ENCODE measurements around the gene MAP2K5. TPM values are rescaled to one million over a fixed set of nuclear protein-coding genes. Genes with fewer than 3 reads are reported as not detected.

Gene MAP2K5
- total RNA-seq, 1 donor from 2014 or later, result 2.9 TPM

GRCh38 chr15:67784856-67785430 lies 242.4 kb downstream of the MAP2K5 start:
- Histone ChIP-seq H3K27me3 (ENCODE audit: control insufficient read depth, insufficient read depth, low read length) (no peaks in the 10 kb centered on the region), H3K36me3 (ENCODE audit: control insufficient read depth, insufficient read depth, low read length) (no peaks in the 10 kb centered on the region), H3K4me3 (ENCODE audit: low read depth, low read length) (no peak overlapping the region)
- DNase-seq (ENCODE audit: low read depth) (no peak), FAIRE-seq (no peak)
- no peak for TF ChIP-seq CTCF (IDR thresholded peaks at IDR 0.05; ENCODE audit: insufficient read depth, low read length, severe bottlenecking)

- H3K36me3 ChIP-seq (ENCODE audit: control insufficient read depth, insufficient read depth, low read length), result no peaks in the 10 kb centered on the region
- no peak overlapping the region for H3K4me3 ChIP-seq (ENCODE audit: low read depth, low read length)
- no peak for TF ChIP-seq CTCF (IDR thresholded peaks at IDR 0.05; ENCODE audit: insufficient read depth, low read length, severe bottlenecking)
- no peaks in the 10 kb centered on the region for H3K27me3 ChIP-seq (ENCODE audit: control insufficient read depth, insufficient read depth, low read length)
- DNase-seq (ENCODE audit: low read depth), result no peak
- FAIRE-seq, result peak; percentile 55
Measured at GRCh38 chr15:67785431-67785830, 242.9 kb downstream of the MAP2K5 start.

GRCh38 chr15:67786646-67787045 lies 244.1 kb downstream of the MAP2K5 start:
- FAIRE-seq (no peak), DNase-seq (ENCODE audit: low read depth) (no peak)
- no peak for TF ChIP-seq CTCF (IDR thresholded peaks at IDR 0.05; ENCODE audit: insufficient read depth, low read length, severe bottlenecking)
- H3K36me3 ChIP-seq (ENCODE audit: control insufficient read depth, insufficient read depth, low read length), result no peaks in the 10 kb centered on the region
- no peak overlapping the region for H3K4me3 ChIP-seq (ENCODE audit: low read depth, low read length)
- H3K27me3 ChIP-seq (ENCODE audit: control insufficient read depth, insufficient read depth, low read length), result no peaks in the 10 kb centered on the region

GRCh38 chr15:67788986-67789385 lies 246.5 kb downstream of the MAP2K5 start:
- Histone ChIP-seq H3K36me3 (ENCODE audit: control insufficient read depth, insufficient read depth, low read length) (no peaks in the 10 kb centered on the region), H3K27me3 (ENCODE audit: control insufficient read depth, insufficient read depth, low read length) (no peaks in the 10 kb centered on the region), H3K4me3 (ENCODE audit: low read depth, low read length) (no peak overlapping the region)
- no peak for TF ChIP-seq CTCF (IDR thresholded peaks at IDR 0.05; ENCODE audit: insufficient read depth, low read length, severe bottlenecking)
- FAIRE-seq (no peak), DNase-seq (ENCODE audit: low read depth) (no peak)

- FAIRE-seq (peak; percentile 28), DNase-seq (ENCODE audit: low read depth) (no peak)
- no peak overlapping the region for H3K4me3 ChIP-seq (ENCODE audit: low read depth, low read length)
- no peaks in the 10 kb centered on the region for H3K27me3 ChIP-seq (ENCODE audit: control insufficient read depth, insufficient read depth, low read length)
- TF ChIP-seq CTCF (IDR thresholded peaks at IDR 0.05; ENCODE audit: insufficient read depth, low read length, severe bottlenecking), result no peak
- H3K36me3 ChIP-seq (ENCODE audit: control insufficient read depth, insufficient read depth, low read length), result no peaks in the 10 kb centered on the region
Measured at GRCh38 chr15:67790610-67791319, 248.3 kb downstream of the MAP2K5 start.

Data from bronchial epithelial cell (primary cell).